Left lung (tissue), 10 donors: ENCODE measurements around the gene SON. TPM values are rescaled to one million over a fixed set of nuclear protein-coding genes. Genes with fewer than 3 reads are reported as not detected.
A peak's percentile ranks its signal among the peaks of the same experiment; 100 is the strongest.
"Not testable (repeated sequence)": the region's sequence is repeated elsewhere in the genome, so short reads cannot be mapped to it uniquely, and the experiment has no call there.

Experiments
- ATAC-seq: fragments of 200-7000 bp; cut with Tn5 transposase; one replicate; pipeline ENCODE4 v1.9.1; 2020; ENCODE audit warnings: moderate library complexity
- DNase-seq, 4 donors: peaks; one replicate each; pipeline ENCODE4 v3.0.0-alpha.2; 2013 to 2020
- H3K27ac ChIP-seq, 2 donors: fragments of 200-600 bp; sonication (generic) in 1 of 2; one replicate each; pipeline versions ENCODE4 v1.5.0 to v1.8.0; 2020 to 2021
- H3K27me3 ChIP-seq, 2 donors: fragments of 200-600 bp; sonication (generic) in 1 of 2; one replicate each; pipeline versions ENCODE4 v1.5.0 to v1.8.0; 2020 to 2021
- H3K36me3 ChIP-seq, 2 donors: fragments of 200-600 bp; sonication (generic) in 1 of 2; one replicate each; pipeline versions ENCODE4 v1.5.0 to v1.8.0; 2020 to 2021
- H3K4me1 ChIP-seq, 2 donors: fragments of 200-600 bp; one replicate each; pipeline ENCODE4 v1.8.0; 2021
- H3K4me3 ChIP-seq, 2 donors: fragments of 200-600 bp; sonication (generic) in 1 of 2; one replicate each; pipeline versions ENCODE4 v1.5.0 to v1.8.0; 2020 to 2021; ENCODE audit warnings: mild to moderate bottlenecking in 1 of 2
- H3K9me3 ChIP-seq, 2 donors: fragments of 200-600 bp; sonication (generic) in 1 of 2; one replicate each; pipeline versions ENCODE4 v1.5.0 to v1.8.0; 2020 to 2021
- CTCF ChIP-seq, 2 donors: fragments of 200-600 bp; sonication (generic) in 1 of 2; IDR thresholded peaks; one replicate each; pipeline versions ENCODE4 v1.5.0 to v1.8.0; 2021; ENCODE audit warnings: antibody characterized with exemption in 2 of 2
- intact Hi-C, 2 donors: fragments of 100-400 bp; cut with DNase I; formaldehyde crosslinking; loops; one replicate each; pipeline versions ENCODE4 v1.11.2 to v1.14.2; 2022
- polyA plus RNA-seq, 6 donors: library from polyadenylated mRNA; unstranded; fragments of 120-200 nt; gene quantifications; one replicate each; pipeline ENCODE4 v1.2.1, GENCODE V29; 2013; ENCODE audit not compliant: insufficient read length in 6 of 6
- total RNA-seq, 2 donors: library from RNA; stranded (reverse); fragmentation: NEBNext Ultra II Directional; extraction: Animal tissue kit (Norgen Biotek cat#: 25700); gene quantifications; one replicate each; pipeline ENCODE4 v1.2.1, GENCODE V29; 2021
- donor health status: DM: no; HTN: yes; CAD: no.
- donor health status: DM: no; HTN: no; CAD: no.

Gene SON
- total and polyA plus RNA-seq, 8 donors: 237 to 454 (median 412) TPM

DNA sequence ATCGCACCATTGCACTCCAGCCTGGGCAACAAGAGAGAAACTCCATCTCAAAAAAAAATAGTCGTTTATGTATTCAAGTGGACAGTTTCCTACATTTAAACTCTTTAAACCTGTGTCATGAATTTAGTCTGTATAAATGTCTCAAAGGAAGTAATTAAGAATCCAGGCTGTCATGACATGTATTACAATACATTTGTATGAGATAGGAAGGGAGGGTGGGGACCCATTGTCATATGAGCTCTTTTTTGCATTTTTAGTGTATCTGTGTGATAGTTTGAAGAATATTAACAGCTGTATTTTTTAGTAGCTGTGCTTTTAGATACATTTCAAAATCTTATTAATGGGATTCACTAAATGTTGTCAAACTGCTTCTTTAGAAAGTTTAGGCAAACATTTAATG is 25.6 kb downstream of the SON start:
- no peak overlapping the region for H3K27ac ChIP-seq
- DNase-seq (no peak), ATAC-seq (no peak)
- no peaks in the 10 kb centered on the region for H3K9me3 ChIP-seq
- peaks cover 0 to 85% of the 10 kb centered on the region in 2 donors for H3K36me3 ChIP-seq
- TF ChIP-seq CTCF (IDR thresholded peaks at IDR 0.05): no peak
- peaks cover 0 to 3% of the 10 kb centered on the region in 2 donors for H3K4me1 ChIP-seq
- no peak overlapping the region for H3K4me3 ChIP-seq
- no peaks in the 10 kb centered on the region for H3K27me3 ChIP-seq
- intact Hi-C loops: no loop called here

- H3K4me1 ChIP-seq: peaks cover 0 to 3% of the 10 kb centered on the region in 2 donors
- no peaks in the 10 kb centered on the region for H3K9me3 ChIP-seq
- ATAC-seq: no peak
- H3K27me3 ChIP-seq: no peaks in the 10 kb centered on the region
- no peak for TF ChIP-seq CTCF (IDR thresholded peaks at IDR 0.05)
- no peak overlapping the region for H3K4me3 ChIP-seq
- DNase-seq: no peak
- no peak overlapping the region for H3K27ac ChIP-seq
- H3K36me3 ChIP-seq: peaks cover 0 to 86% of the 10 kb centered on the region in 2 donors
- intact Hi-C loops: no loop called here
Measured at GRCh38 chr21:33569991-33570390, 27.2 kb downstream of the SON start.

- Histone ChIP-seq H3K4me3 (no peak overlapping the region), H3K36me3 (peaks cover 0 to 93% of the 10 kb centered on the region in 2 donors), H3K27me3 (no peaks in the 10 kb centered on the region), H3K4me1 (peaks cover 0 to 7% of the 10 kb centered on the region in 2 donors), H3K27ac (no peak overlapping the region), H3K9me3 (no peaks in the 10 kb centered on the region)
- no peak for TF ChIP-seq CTCF (IDR thresholded peaks at IDR 0.05)
- ATAC-seq: no peak
- DNase-seq: no peak
- intact Hi-C loops: no loop called here
Measured at GRCh38 chr21:33572350-33572749, 29.5 kb downstream of the SON start.

DNA sequence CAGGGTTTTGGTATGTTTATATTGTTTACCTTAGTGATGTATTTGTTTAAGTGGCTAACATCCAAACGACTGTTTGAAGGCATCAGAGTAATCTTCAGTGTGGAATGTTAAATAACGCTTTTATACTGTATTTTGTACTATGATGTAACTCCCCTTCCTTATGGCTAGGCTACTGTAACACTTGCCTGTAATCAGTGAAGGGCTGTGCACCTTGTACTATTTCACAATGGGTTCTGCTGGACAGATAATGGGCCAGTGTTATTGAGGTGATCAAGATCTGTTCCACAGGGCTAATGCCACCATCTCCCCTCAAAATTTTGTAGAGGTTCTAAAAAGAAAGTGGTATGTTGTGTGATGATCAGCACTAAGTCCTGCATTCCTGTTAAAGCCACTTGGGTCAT is 33.9 kb downstream of the SON start:
- H3K36me3 ChIP-seq: peaks cover 0 to 65% of the 10 kb centered on the region in 2 donors

DNA sequence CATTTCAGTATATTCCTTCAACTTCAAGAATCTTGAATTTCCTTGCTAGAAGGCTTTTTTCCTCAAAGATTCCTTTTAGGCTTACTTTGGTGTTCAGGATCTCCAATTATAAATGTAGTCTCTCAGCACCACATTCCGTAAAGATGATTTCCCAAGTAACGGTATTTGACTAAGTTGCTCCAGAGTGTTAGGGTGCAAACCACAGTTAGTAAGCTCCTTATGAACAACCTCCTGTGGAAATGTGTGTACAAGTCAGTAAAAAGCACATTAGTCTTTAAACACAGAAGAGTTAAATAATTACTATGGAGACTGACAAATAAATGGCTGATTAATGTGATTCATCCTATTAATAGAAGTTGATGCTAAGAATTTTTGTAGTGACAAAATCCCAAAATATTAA is 35.4 kb downstream of the SON start:
- ATAC-seq (no peak), DNase-seq (no peak)
- H3K27me3 ChIP-seq: no peaks in the 10 kb centered on the region
- H3K36me3 ChIP-seq: peaks cover 0 to 50% of the 10 kb centered on the region in 2 donors
- H3K4me1 ChIP-seq: peaks cover 0 to 22% of the 10 kb centered on the region in 2 donors
- intact Hi-C loops: no loop called here
- H3K4me3 ChIP-seq: no peak overlapping the region
- no peak for TF ChIP-seq CTCF (IDR thresholded peaks at IDR 0.05)
- no peak overlapping the region for H3K27ac ChIP-seq
- no peaks in the 10 kb centered on the region for H3K9me3 ChIP-seq

More for the DNA sequence above, 33.9 kb downstream of the SON start:
- H3K27me3 ChIP-seq, H3K4me3 ChIP-seq, H3K9me3 ChIP-seq, intact Hi-C loops, DNase-seq, H3K27ac ChIP-seq: not testable (repeated sequence)
- peaks cover 0 to 22% of the 10 kb centered on the region in 2 donors for H3K4me1 ChIP-seq
- peak; percentile 19 for ATAC-seq

DNA sequence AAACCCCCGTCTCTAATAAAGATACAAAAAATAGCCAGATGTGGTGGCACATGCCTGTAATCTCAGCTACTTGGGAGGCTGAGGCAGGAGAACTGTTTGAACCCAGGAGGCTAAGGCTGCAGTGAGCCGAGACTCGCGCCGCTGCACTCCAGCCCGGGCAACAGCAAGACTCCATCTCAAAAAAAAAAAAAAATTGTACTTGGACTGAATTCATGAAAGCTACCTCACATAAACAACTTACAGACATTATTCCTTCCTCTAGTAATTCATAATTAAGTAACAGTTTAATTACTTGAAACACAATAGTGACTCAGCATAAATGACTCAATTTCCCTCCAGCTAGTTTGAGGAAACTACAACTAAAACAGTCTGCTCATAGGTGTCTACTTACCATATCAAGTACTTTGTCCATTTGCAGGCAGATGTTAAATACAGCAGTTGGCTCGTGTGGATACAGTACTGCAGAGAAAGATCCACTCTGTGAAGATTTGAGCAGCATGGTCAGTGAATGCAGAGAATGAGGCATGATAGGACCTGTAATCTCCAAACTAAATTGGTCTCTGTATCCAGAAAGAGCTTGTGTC is 36.2 kb downstream of the SON start:
- TF ChIP-seq CTCF (IDR thresholded peaks at IDR 0.05): no peak
- ATAC-seq (no peak), DNase-seq (no peak)
- Histone ChIP-seq H3K36me3 (peaks cover 0 to 42% of the 10 kb centered on the region in 2 donors), H3K27ac (peak overlapping the region in 1 of 2 donors; percentile 58), H3K4me1 (peaks cover 0 to 22% of the 10 kb centered on the region in 2 donors), H3K9me3 (no peaks in the 10 kb centered on the region), H3K27me3 (no peaks in the 10 kb centered on the region), H3K4me3 (no peak overlapping the region)
- intact Hi-C loops: no loop called here
